ENCODE results near the gene PRSS57.

PRSS57 gene

GRCh38 chr19:652467-653389 is 42.5 kb downstream of the PRSS57 start:
- no peak overlapping the region for H3K27ac ChIP-seq
- TF ChIP-seq ZFX (IDR thresholded peaks at IDR 0.05) (no peak), CTCF (conservative IDR thresholded peaks at IDR 0.05) (no peak)

- no peak overlapping the region for H3K27ac ChIP-seq
- no peak for TF ChIP-seq CTCF (conservative IDR thresholded peaks at IDR 0.05)
- TF ChIP-seq ZFX (IDR thresholded peaks at IDR 0.05): no peak
These were observed 43.3 kb downstream of the PRSS57 start for GRCh38 chr19:651991-652390.

- TF ChIP-seq CTCF (conservative IDR thresholded peaks at IDR 0.05) (no peak), ZFX (IDR thresholded peaks at IDR 0.05) (no peak)
These were observed 44.0 kb downstream of the PRSS57 start for GRCh38 chr19:651114-651818.

GRCh38 chr19:650121-650520 is 45.1 kb downstream of the PRSS57 start:
- no peak overlapping the region for H3K27ac ChIP-seq
- no peak for TF ChIP-seq CTCF (conservative IDR thresholded peaks at IDR 0.05)
- no peak for TF ChIP-seq ZFX (IDR thresholded peaks at IDR 0.05)

More at GRCh38 chr19:651114-651818, 44.0 kb downstream of the PRSS57 start:
- H3K27ac ChIP-seq: no peak overlapping the region

GRCh38 chr19:648904-649801 is 46.1 kb downstream of the PRSS57 start:
- no peak overlapping the region for H3K27ac ChIP-seq
- TF ChIP-seq CTCF (conservative IDR thresholded peaks at IDR 0.05) (no peak), ZFX (IDR thresholded peaks at IDR 0.05) (no peak)

GRCh38 chr19:648305-648704 is 46.9 kb downstream of the PRSS57 start:
- H3K27ac ChIP-seq: no peak overlapping the region
- TF ChIP-seq ZFX (IDR thresholded peaks at IDR 0.05) (no peak), CTCF (conservative IDR thresholded peaks at IDR 0.05) (no peak)

All from C4-2B (cell line).